ENCODE results near the gene JMY. TPM values are rescaled to one million over a fixed set of nuclear protein-coding genes. Genes with fewer than 3 reads are reported as not detected.
A peak's percentile ranks its signal among the peaks of the same experiment; 100 is the strongest.

JMY gene, protein sequence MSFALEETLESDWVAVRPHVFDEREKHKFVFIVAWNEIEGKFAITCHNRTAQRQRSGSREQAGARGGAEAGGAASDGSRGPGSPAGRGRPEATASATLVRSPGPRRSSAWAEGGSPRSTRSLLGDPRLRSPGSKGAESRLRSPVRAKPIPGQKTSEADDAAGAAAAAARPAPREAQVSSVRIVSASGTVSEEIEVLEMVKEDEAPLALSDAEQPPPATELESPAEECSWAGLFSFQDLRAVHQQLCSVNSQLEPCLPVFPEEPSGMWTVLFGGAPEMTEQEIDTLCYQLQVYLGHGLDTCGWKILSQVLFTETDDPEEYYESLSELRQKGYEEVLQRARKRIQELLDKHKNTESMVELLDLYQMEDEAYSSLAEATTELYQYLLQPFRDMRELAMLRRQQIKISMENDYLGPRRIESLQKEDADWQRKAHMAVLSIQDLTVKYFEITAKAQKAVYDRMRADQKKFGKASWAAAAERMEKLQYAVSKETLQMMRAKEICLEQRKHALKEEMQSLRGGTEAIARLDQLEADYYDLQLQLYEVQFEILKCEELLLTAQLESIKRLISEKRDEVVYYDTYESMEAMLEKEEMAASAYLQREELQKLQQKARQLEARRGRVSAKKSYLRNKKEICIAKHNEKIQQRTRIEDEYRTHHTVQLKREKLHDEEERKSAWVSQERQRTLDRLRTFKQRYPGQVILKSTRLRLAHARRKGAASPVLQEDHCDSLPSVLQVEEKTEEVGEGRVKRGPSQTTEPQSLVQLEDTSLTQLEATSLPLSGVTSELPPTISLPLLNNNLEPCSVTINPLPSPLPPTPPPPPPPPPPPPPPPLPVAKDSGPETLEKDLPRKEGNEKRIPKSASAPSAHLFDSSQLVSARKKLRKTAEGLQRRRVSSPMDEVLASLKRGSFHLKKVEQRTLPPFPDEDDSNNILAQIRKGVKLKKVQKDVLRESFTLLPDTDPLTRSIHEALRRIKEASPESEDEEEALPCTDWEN
- total RNA-seq = 1 to 10 TPM; 6.1 to 6.3 TPM

DNA sequence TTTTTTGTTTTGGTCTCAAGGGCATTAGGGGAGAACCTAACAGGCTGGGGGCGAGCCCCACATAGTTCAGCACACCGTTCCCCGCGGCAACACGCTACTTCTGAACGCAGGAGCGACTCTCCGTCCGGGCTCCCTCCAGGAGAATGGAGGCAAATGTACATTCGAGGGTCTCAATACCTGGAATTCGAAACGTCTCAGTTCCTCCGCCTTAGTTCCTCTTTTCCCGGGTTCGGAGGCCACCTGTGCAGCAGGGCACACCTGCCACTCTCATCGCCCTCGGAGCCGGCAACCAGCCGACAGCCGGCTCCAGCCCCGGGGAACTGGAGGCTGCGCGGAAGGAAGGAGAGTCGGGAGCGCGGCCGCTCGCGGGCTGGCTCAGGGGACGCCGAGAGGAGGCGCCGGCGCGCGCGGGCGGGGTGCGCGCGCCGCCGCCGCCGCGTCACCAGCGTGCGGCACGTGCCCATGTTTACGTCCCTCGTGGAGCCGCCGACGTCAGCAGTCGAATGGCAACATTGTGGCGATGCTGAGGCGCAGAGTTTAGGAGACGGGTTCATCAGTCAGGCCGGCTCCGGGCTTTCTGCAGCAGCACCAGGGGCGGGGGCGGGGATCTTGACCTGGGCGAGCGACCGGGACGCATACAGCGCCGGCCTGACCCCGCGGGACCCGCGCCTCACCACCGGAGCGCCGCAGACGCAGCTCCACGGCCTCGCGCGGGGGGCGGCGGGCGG lies at the start of gene JMY:
Gene JMY, plus strand, starts transcription at position 498 of the 728 bp plus-strand sequence. CDS start 520 bp downstream, outside the sequence.
- H3K4me3 Mint-ChIP-seq = peak within 1 kb of the TSS; percentile 98
- H3K36me3 Mint-ChIP-seq (ENCODE audit: low read depth) = peaks cover 6% of the 10 kb centered on the region
- peak; percentile 89 for DNase-seq
- peak; percentile 78 for ATAC-seq
- TF ChIP-seq, protein P1, sequence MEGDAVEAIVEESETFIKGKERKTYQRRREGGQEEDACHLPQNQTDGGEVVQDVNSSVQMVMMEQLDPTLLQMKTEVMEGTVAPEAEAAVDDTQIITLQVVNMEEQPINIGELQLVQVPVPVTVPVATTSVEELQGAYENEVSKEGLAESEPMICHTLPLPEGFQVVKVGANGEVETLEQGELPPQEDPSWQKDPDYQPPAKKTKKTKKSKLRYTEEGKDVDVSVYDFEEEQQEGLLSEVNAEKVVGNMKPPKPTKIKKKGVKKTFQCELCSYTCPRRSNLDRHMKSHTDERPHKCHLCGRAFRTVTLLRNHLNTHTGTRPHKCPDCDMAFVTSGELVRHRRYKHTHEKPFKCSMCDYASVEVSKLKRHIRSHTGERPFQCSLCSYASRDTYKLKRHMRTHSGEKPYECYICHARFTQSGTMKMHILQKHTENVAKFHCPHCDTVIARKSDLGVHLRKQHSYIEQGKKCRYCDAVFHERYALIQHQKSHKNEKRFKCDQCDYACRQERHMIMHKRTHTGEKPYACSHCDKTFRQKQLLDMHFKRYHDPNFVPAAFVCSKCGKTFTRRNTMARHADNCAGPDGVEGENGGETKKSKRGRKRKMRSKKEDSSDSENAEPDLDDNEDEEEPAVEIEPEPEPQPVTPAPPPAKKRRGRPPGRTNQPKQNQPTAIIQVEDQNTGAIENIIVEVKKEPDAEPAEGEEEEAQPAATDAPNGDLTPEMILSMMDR (IDR thresholded peaks at IDR 0.05) = no peak
- H3K27ac Mint-ChIP-seq = peak within 1 kb of the TSS; percentile 97
- intact Hi-C loops (cut with micrococcal nuclease) = no loop called here
- peaks cover 21% of the 10 kb centered on the region for H3K4me1 Mint-ChIP-seq (ENCODE audit: low read depth)
- ChIA-PET POLR2A (interaction anchor here (0.9 to 1.9 kb wide), 4 partner anchors 14 to 251 kb away, joined by 3 to 4 read pairs (median 3); no protein-coding TSS in a partner anchor), CTCF (interaction anchor here (1.0 to 1.3 kb wide), 2 partner anchors 13 to 33 kb away, joined by 4 to 5 read pairs; no protein-coding TSS in a partner anchor)
- H3K9me3 Mint-ChIP-seq = peaks cover 1% of the 10 kb centered on the region
- H3K27me3 Mint-ChIP-seq = no peaks in the 10 kb centered on the region

DNA sequence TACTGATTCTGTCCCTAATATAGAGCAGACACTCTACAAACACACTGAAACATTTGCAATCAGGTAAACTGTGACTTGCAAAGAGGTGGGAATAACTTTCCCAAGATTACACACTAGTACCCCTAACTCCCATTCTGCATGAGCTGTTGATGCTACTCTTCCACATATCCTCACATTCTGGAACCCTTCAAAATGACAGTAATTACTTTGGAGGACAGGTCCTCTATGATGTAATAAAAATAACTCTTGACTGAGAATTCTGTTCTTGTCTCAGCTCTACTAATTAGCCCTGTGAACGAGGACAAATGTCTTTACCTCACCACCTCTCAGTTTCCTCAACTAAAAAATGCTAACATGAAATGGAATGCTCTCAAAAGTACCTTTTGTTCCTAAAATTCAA lies 49.5 kb upstream of the JMY start:
- TF ChIP-seq, protein P1 (IDR thresholded peaks at IDR 0.05) = no peak
- H3K36me3 Mint-ChIP-seq (ENCODE audit: low read depth) = no peaks in the 10 kb centered on the region
- CTCF ChIA-PET = interaction anchor here (1.8 kb wide), 1 partner anchor 54 kb away, joined by 4 read pairs; no protein-coding TSS in a partner anchor
- ATAC-seq = no peak
- no peak overlapping the region for H3K27ac Mint-ChIP-seq
- intact Hi-C loops (cut with micrococcal nuclease) = no loop called here
- H3K4me3 Mint-ChIP-seq = no peak overlapping the region
- no peaks in the 10 kb centered on the region for H3K4me1 Mint-ChIP-seq (ENCODE audit: low read depth)
- POLR2A ChIA-PET = no interaction called here
- DNase-seq = no peak
- H3K9me3 Mint-ChIP-seq = no peaks in the 10 kb centered on the region
- no peaks in the 10 kb centered on the region for H3K27me3 Mint-ChIP-seq

DNA sequence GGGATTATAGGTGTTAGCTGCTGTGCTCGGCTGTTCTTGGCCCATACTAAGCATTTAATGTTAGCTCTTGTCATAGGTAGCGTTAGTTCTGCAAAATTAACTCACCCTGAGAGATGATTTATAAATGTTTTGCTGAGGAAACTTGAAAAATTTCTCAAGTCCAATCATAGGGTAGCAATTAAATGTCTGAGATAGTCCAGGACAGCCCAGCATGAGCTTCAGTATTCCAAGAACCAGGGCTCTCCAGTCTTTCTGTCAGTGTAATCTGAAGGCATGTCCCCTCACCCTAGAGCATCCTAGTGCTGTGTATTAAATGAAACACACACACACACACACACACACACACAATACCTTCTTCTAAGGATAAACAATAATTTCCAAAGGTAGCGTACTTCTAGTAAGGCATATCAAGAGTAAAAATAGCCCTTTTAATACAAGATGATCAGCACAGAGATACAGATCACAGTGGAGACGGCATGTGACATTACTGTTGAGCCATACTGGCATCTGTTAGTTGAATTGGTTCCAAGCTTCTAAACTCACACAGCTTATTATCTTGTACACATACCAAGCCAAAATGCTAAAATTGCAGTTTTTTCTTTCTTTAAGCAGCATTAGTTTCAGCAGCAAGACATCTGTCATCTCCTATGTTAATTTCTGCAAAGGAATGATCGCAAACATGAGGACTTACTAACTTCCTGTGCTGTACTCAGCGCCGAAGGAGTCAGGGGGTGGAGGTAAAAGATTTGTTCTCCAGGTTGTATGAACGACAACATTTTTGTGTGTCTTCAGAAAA lies 46.3 kb upstream of the JMY start:
- TF ChIP-seq, protein P1 (IDR thresholded peaks at IDR 0.05) = no peak
- Mint-ChIP-seq H3K4me3 (no peak overlapping the region), H3K36me3 (ENCODE audit: low read depth) (no peaks in the 10 kb centered on the region), H3K9me3 (no peaks in the 10 kb centered on the region), H3K27ac (no peak overlapping the region), H3K4me1 (ENCODE audit: low read depth) (no peaks in the 10 kb centered on the region), H3K27me3 (no peaks in the 10 kb centered on the region)
- DNase-seq (no peak), ATAC-seq (no peak)
- intact Hi-C loops (cut with micrococcal nuclease) = no loop called here
- ChIA-PET CTCF (interaction anchor here (1.8 kb wide), 1 partner anchor 164 kb away, joined by 4 read pairs; no protein-coding TSS in a partner anchor), POLR2A (no interaction called here)

DNA sequence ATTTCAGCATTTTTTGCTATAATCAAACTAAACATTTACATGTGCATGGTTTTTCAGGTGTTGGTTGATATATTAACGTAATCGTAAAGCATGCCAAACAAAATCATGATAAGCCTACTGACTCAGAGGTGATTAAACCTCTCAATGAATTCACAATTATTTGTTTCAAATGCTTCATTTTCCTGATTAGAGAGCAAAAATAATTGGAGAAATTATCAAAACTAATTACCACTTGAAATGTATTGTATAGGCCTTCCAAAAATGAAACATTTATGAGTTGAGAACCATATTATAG lies 45.7 kb upstream of the JMY start:
- no peaks in the 10 kb centered on the region for H3K36me3 Mint-ChIP-seq (ENCODE audit: low read depth)

More for the DNA sequence above, 45.7 kb upstream of the JMY start:
- H3K27me3 Mint-ChIP-seq = no peaks in the 10 kb centered on the region
- POLR2A ChIA-PET = no interaction called here
- DNase-seq (no peak), ATAC-seq (no peak)
- H3K9me3 Mint-ChIP-seq = no peaks in the 10 kb centered on the region
- H3K4me1 Mint-ChIP-seq (ENCODE audit: low read depth) = no peaks in the 10 kb centered on the region
- TF ChIP-seq, protein P1 (IDR thresholded peaks at IDR 0.05) = no peak
- no peak overlapping the region for H3K4me3 Mint-ChIP-seq
- H3K27ac Mint-ChIP-seq = no peak overlapping the region
- intact Hi-C loops (cut with micrococcal nuclease) = no loop called here
- CTCF ChIA-PET = interaction anchor here (1.7 kb wide), 1 partner anchor 165 kb away, joined by 5 read pairs; no protein-coding TSS in a partner anchor

Data from activated CD8-positive, alpha-beta T cell treated with anti-CD3 and anti-CD28 coated beads for 36 hours (primary cell).